ENCODE data around the gene HDDC2. TPM values are rescaled to one million over a fixed set of nuclear protein-coding genes. Genes with fewer than 3 reads are reported as not detected.

The HDDC2 gene
- total and polyA plus RNA-seq, 2 experiments from 2014 or later, result 70.6 to 110 TPM

- TF ChIP-seq EZH2phosphoT487 (IDR thresholded peaks at IDR 0.05; ENCODE audit: low read depth, severe bottlenecking, unreplicated experiment) (no peak), EZH2 (IDR thresholded peaks at IDR 0.05; ENCODE audit: borderline replicate concordance) (no peak)
- TF ChIP-seq, protein P1, sequence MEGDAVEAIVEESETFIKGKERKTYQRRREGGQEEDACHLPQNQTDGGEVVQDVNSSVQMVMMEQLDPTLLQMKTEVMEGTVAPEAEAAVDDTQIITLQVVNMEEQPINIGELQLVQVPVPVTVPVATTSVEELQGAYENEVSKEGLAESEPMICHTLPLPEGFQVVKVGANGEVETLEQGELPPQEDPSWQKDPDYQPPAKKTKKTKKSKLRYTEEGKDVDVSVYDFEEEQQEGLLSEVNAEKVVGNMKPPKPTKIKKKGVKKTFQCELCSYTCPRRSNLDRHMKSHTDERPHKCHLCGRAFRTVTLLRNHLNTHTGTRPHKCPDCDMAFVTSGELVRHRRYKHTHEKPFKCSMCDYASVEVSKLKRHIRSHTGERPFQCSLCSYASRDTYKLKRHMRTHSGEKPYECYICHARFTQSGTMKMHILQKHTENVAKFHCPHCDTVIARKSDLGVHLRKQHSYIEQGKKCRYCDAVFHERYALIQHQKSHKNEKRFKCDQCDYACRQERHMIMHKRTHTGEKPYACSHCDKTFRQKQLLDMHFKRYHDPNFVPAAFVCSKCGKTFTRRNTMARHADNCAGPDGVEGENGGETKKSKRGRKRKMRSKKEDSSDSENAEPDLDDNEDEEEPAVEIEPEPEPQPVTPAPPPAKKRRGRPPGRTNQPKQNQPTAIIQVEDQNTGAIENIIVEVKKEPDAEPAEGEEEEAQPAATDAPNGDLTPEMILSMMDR (IDR thresholded peaks at IDR 0.05; ENCODE audit: poor library complexity), result no peak
- no peaks in the 10 kb centered on the region for H4K20me1 ChIP-seq (ENCODE audit: insufficient read depth, poor library complexity, severe bottlenecking)
- no peak for DNase-seq (ENCODE audit: low spot score)
- no peaks in the 10 kb centered on the region for H3K9me3 ChIP-seq (ENCODE audit: low read depth)
- peaks cover 38% of the 10 kb centered on the region for H3K79me2 ChIP-seq
- peaks cover 7% of the 10 kb centered on the region for H3K4me1 ChIP-seq (ENCODE audit: insufficient read depth)
- H2AFZ ChIP-seq, result no peak overlapping the region
- H3K27me3 ChIP-seq, result no peaks in the 10 kb centered on the region
- no peaks in the 10 kb centered on the region for H3K9me2 ChIP-seq (replicated peaks; ENCODE audit: insufficient read depth)
- H3K36me3 ChIP-seq (replicated peaks; ENCODE audit: insufficient read depth, low read depth), result peaks cover 6% of the 10 kb centered on the region
- 90% methylated on average over 3 of the region's 3 CpGs for WGBS (ENCODE audit: low lambda C conversion rate, missing lambda C conversion rate)
- no peak overlapping the region for H3K4me2 ChIP-seq
- no peak overlapping the region for H3K4me3 ChIP-seq
- H3K27ac ChIP-seq, result no peak overlapping the region
Measured at GRCh38 chr6:125294925-125295324, 6.8 kb downstream of the HDDC2 start.

DNA sequence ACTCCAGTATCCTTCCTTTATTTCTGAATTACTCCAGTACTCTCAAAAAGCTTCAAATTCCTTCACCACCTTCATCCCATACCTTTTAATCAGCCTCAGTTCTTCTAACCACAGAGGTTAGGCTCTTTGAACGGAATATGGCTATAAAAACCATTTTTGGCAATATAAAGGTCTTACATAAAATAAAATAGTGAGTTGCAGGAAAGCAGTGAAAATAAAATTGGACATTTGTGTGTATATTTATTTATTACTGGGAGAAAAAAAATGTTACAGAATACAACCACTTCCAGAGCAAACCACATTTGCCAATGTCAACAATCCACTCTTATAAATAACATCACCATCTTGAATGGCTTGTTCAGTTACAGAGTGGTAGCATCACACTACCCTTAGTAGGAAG is 7.7 kb downstream of the HDDC2 start:
- Histone ChIP-seq H2AFZ (no peak overlapping the region), H3K36me3 (replicated peaks; ENCODE audit: insufficient read depth, low read depth) (peaks cover 6% of the 10 kb centered on the region), H3K4me3 (no peak overlapping the region), H3K9me2 (replicated peaks; ENCODE audit: insufficient read depth) (no peaks in the 10 kb centered on the region), H3K79me2 (peaks cover 30% of the 10 kb centered on the region), H3K4me1 (ENCODE audit: insufficient read depth) (no peaks in the 10 kb centered on the region), H4K20me1 (ENCODE audit: insufficient read depth, poor library complexity, severe bottlenecking) (no peaks in the 10 kb centered on the region), H3K27me3 (no peaks in the 10 kb centered on the region), H3K4me2 (no peak overlapping the region), H3K27ac (no peak overlapping the region), H3K9me3 (ENCODE audit: low read depth) (no peaks in the 10 kb centered on the region)
- DNase-seq (ENCODE audit: low spot score), result no peak
- TF ChIP-seq EZH2phosphoT487 (IDR thresholded peaks at IDR 0.05; ENCODE audit: low read depth, severe bottlenecking, unreplicated experiment) (no peak), EZH2 (IDR thresholded peaks at IDR 0.05; ENCODE audit: borderline replicate concordance) (no peak)
- TF ChIP-seq, protein P1 (IDR thresholded peaks at IDR 0.05; ENCODE audit: poor library complexity), result no peak
- WGBS (ENCODE audit: low lambda C conversion rate, missing lambda C conversion rate), result 80% methylated on average over 1 of the region's 1 CpG

GRCh38 chr6:125293587-125293986 is 8.2 kb downstream of the HDDC2 start:
- H3K79me2 ChIP-seq, result peaks cover 26% of the 10 kb centered on the region
- no peak for DNase-seq (ENCODE audit: low spot score)

More at GRCh38 chr6:125293587-125293986, 8.2 kb downstream of the HDDC2 start:
- H3K4me3 ChIP-seq, result no peak overlapping the region
- no peaks in the 10 kb centered on the region for H4K20me1 ChIP-seq (ENCODE audit: insufficient read depth, poor library complexity, severe bottlenecking)
- H3K27me3 ChIP-seq, result no peaks in the 10 kb centered on the region
- no peak overlapping the region for H3K27ac ChIP-seq
- H3K36me3 ChIP-seq (replicated peaks; ENCODE audit: insufficient read depth, low read depth), result peaks cover 6% of the 10 kb centered on the region
- no peaks in the 10 kb centered on the region for H3K9me3 ChIP-seq (ENCODE audit: low read depth)
- 79% methylated on average over 3 of the region's 3 CpGs for WGBS (ENCODE audit: low lambda C conversion rate, missing lambda C conversion rate)
- no peaks in the 10 kb centered on the region for H3K4me1 ChIP-seq (ENCODE audit: insufficient read depth)
- H2AFZ ChIP-seq, result no peak overlapping the region
- TF ChIP-seq EZH2 (IDR thresholded peaks at IDR 0.05; ENCODE audit: borderline replicate concordance) (no peak), EZH2phosphoT487 (IDR thresholded peaks at IDR 0.05; ENCODE audit: low read depth, severe bottlenecking, unreplicated experiment) (no peak)
- TF ChIP-seq, protein P1 (IDR thresholded peaks at IDR 0.05; ENCODE audit: poor library complexity), result no peak
- no peak overlapping the region for H3K4me2 ChIP-seq
- H3K9me2 ChIP-seq (replicated peaks; ENCODE audit: insufficient read depth), result no peaks in the 10 kb centered on the region
